SU-DHL-6 (cell line): Measurements from ENCODE around the gene PDE6H.
A peak's percentile ranks its signal among the peaks of the same experiment; 100 is the strongest.

Source experiments
- H2AFZ ChIP-seq: fragments of 200-600 bp; sonication (generic); 2 replicates; pipeline ENCODE4 v1.6.1; 2014; ENCODE audit warnings: low read depth, mild to moderate bottlenecking, moderate library complexity, mixed read lengths, antibody characterized with exemption, low read length; ENCODE audit not compliant: severe bottlenecking
- H3F3A ChIP-seq: fragments of 200-600 bp; shearing (Covaris generic); 2 replicates; pipeline ENCODE4 v1.6.0; 2016; ENCODE audit warnings: antibody characterized with exemption, mild to moderate bottlenecking; ENCODE audit not compliant: insufficient read depth
- H3K27ac ChIP-seq: fragments of 200-600 bp; sonication (generic); 2 replicates; pipeline ENCODE4 v1.5.1; 2016; ENCODE audit warnings: low read depth, mild to moderate bottlenecking, low read length, moderate library complexity, mixed read lengths
- H3K27me3 ChIP-seq: fragments of 200-600 bp; sonication (generic), shearing (Covaris generic); 2 replicates; pipeline ENCODE4 v1.6.0; 2014; ENCODE audit warnings: mild to moderate bottlenecking, low read length
- H3K36me3 ChIP-seq: fragments of 200-600 bp; sonication (generic); 2 replicates; pipeline ENCODE4 v1.6.1; 2014; ENCODE audit warnings: mild to moderate bottlenecking, low read length, mixed read lengths
- H3K4me2 ChIP-seq: fragments of 300-600, 200-600 bp; shearing (Covaris generic), sonication (generic); 2 replicates; pipeline ENCODE4 v1.6.0; 2014; ENCODE audit warnings: low read length, low read depth, mild to moderate bottlenecking; ENCODE audit not compliant: poor library complexity, severe bottlenecking
- H3K4me3 ChIP-seq: fragments of 200-600 bp; sonication (generic); 2 replicates; pipeline ENCODE4 v1.5.1; 2014; ENCODE audit warnings: antibody characterized with exemption, low read length, mild to moderate bottlenecking, mixed read lengths; ENCODE audit not compliant: insufficient read depth, poor library complexity, severe bottlenecking
- H3K79me2 ChIP-seq: fragments of 200-600 bp; sonication (generic); 2 replicates; pipeline ENCODE4 v1.6.1; 2014; ENCODE audit warnings: mild to moderate bottlenecking, low read length, moderate library complexity; ENCODE audit not compliant: insufficient read depth
- H3K9ac ChIP-seq: fragments of 200-600 bp; sonication (generic); 2 replicates; pipeline ENCODE4 v1.7.0; 2014; ENCODE audit warnings: mild to moderate bottlenecking, low read length
- H3K9me2 ChIP-seq: fragments of 200-600 bp; sonication (generic); replicated peaks from 2 replicates; pipeline ENCODE4 v1.6.1; 2014; ENCODE audit warnings: low read length; ENCODE audit not compliant: insufficient read depth
- H3K9me3 ChIP-seq: fragments of 200-600 bp; sonication (generic); 2 replicates; pipeline ENCODE4 v1.6.1; 2014; ENCODE audit warnings: low read length, mixed read lengths; ENCODE audit not compliant: insufficient read depth
- H4K20me1 ChIP-seq: fragments of 200-600 bp; sonication (generic); 2 replicates; pipeline ENCODE4 v1.6.1; 2014; ENCODE audit warnings: low read depth, mild to moderate bottlenecking, antibody characterized with exemption, low read length, moderate library complexity, mixed read lengths
- CTCF ChIP-seq: fragments of 200-600 bp; sonication (generic); IDR thresholded peaks from one replicate; pipeline ENCODE4 v1.5.1; 2017; ENCODE audit warnings: antibody characterized with exemption, mild to moderate bottlenecking, low read length, moderate library complexity; ENCODE audit not compliant: insufficient read depth, poor library complexity, severe bottlenecking
- EZH2phosphoT487 ChIP-seq: fragments of 200-600 bp; sonication (generic), shearing (Covaris generic); conservative IDR thresholded peaks from 2 replicates; pipeline ENCODE4 v1.6.1; 2018; ENCODE audit warnings: mild to moderate bottlenecking, antibody characterized with exemption, low read length, moderate library complexity, mixed read lengths

PDE6H gene

GRCh38 chr12:15011162-15011561 is 38.3 kb downstream of the PDE6H start:
- no peak overlapping the region for H3K4me2 ChIP-seq
- H3K79me2 ChIP-seq = no peaks in the 10 kb centered on the region
- no peaks in the 10 kb centered on the region for H3K9me2 ChIP-seq
- H3K9ac ChIP-seq = no peak overlapping the region
- H2AFZ ChIP-seq = no peak overlapping the region
- no peaks in the 10 kb centered on the region for H3K27me3 ChIP-seq
- no peaks in the 10 kb centered on the region for H3K36me3 ChIP-seq
- H3K9me3 ChIP-seq = no peaks in the 10 kb centered on the region
- TF ChIP-seq CTCF (peak; percentile 9), EZH2phosphoT487 (no peak)
- H3K27ac ChIP-seq = no peak overlapping the region
- no peaks in the 10 kb centered on the region for H3F3A ChIP-seq
- no peaks in the 10 kb centered on the region for H4K20me1 ChIP-seq
- H3K4me3 ChIP-seq = no peak overlapping the region

- H2AFZ ChIP-seq = no peak overlapping the region
- no peak overlapping the region for H3K4me2 ChIP-seq
Measured at GRCh38 chr12:15013634-15014179, 40.9 kb downstream of the PDE6H start.

GRCh38 chr12:15014708-15015107 is 41.9 kb downstream of the PDE6H start:
- no peak overlapping the region for H3K27ac ChIP-seq
- no peaks in the 10 kb centered on the region for H3K79me2 ChIP-seq
- H2AFZ ChIP-seq = no peak overlapping the region
- H4K20me1 ChIP-seq = no peaks in the 10 kb centered on the region
- no peaks in the 10 kb centered on the region for H3K9me3 ChIP-seq
- H3K4me3 ChIP-seq = no peak overlapping the region
- H3K9ac ChIP-seq = no peak overlapping the region
- H3K4me2 ChIP-seq = no peak overlapping the region
- H3K27me3 ChIP-seq = peaks cover 2% of the 10 kb centered on the region; the same call in 1 of the 2 replicates
- TF ChIP-seq EZH2phosphoT487 (no peak), CTCF (no peak)
- no peaks in the 10 kb centered on the region for H3K36me3 ChIP-seq
- no peaks in the 10 kb centered on the region for H3F3A ChIP-seq
- H3K9me2 ChIP-seq = no peaks in the 10 kb centered on the region

More at GRCh38 chr12:15013634-15014179, 40.9 kb downstream of the PDE6H start:
- Histone ChIP-seq H3K9me2 (no peaks in the 10 kb centered on the region), H3K9me3 (no peaks in the 10 kb centered on the region), H4K20me1 (no peaks in the 10 kb centered on the region), H3K79me2 (no peaks in the 10 kb centered on the region), H3K4me3 (no peak overlapping the region), H3F3A (no peaks in the 10 kb centered on the region), H3K36me3 (no peaks in the 10 kb centered on the region), H3K27ac (no peak overlapping the region), H3K27me3 (no peaks in the 10 kb centered on the region), H3K9ac (no peak overlapping the region)
- TF ChIP-seq EZH2phosphoT487 (no peak), CTCF (no peak)
